GM12891 (cell line): ENCODE data around the gene UROS.

ENCODE experiments used
- POLR2A ChIP-seq: IDR thresholded peaks from 2 replicates; pipeline ENCODE4 v1.6.1; 2011; ENCODE audit warnings: low read depth, low read length, control low read depth
- POLR2AphosphoS5 ChIP-seq: IDR thresholded peaks from 2 replicates; pipeline ENCODE4 v1.6.1; 2011; ENCODE audit warnings: low read depth, low read length, control low read depth
- POU2F2 ChIP-seq: IDR thresholded peaks from 2 replicates; pipeline ENCODE4 v1.6.1; 2011; ENCODE audit warnings: low read depth, mild to moderate bottlenecking, control low read depth, low read length, moderate library complexity
- SPI1 ChIP-seq: IDR thresholded peaks from 2 replicates; pipeline ENCODE4 v1.6.1; 2011; ENCODE audit warnings: low read depth, low read length, control low read depth

- no peak for TF ChIP-seq POLR2A
- TF ChIP-seq POLR2AphosphoS5: no peak
- no peak for TF ChIP-seq SPI1
- TF ChIP-seq POU2F2: no peak
These were observed 34.7 kb downstream of the UROS start for GRCh38 chr10:125788156-125789034.
